Measurements from ENCODE around the gene HSDL1. TPM values are rescaled to one million over a fixed set of nuclear protein-coding genes. Genes with fewer than 3 reads are reported as not detected.

HSDL1 gene
- total RNA-seq, 4 donors from 2014 or later, result 10.1 to 19.2 (median 13.3) TPM

- peaks cover 0 to 13% (median 0%) of the 10 kb centered on the region in 3 donors for H3K4me1 ChIP-seq
- H3K36me3 ChIP-seq, result no peaks in the 10 kb centered on the region
- no peaks in the 10 kb centered on the region for H3K27me3 ChIP-seq
- H3K9me3 ChIP-seq, result no peaks in the 10 kb centered on the region
- no peak for TF ChIP-seq POLR2A (IDR thresholded peaks at IDR 0.05)
- TF ChIP-seq CTCF (IDR thresholded peaks at IDR 0.05), result no peak
- TF ChIP-seq POLR2AphosphoS5 (IDR thresholded peaks at IDR 0.05), result no peak
- WGBS, 2 donors (ENCODE audit: low coverage in 1 of 2), result 57 to 68% methylated on average over 3 to 6 of the region's 6 CpGs
- H3K4me3 ChIP-seq, result no peak overlapping the region
- ATAC-seq, result no peak
- no peak overlapping the region for H3K27ac ChIP-seq
Observed at GRCh38 chr16:84139628-84140258, 5.2 kb downstream of the HSDL1 start.

- H3K4me1 ChIP-seq, result peaks cover 0 to 9% (median 0%) of the 10 kb centered on the region in 3 donors
- no peaks in the 10 kb centered on the region for H3K9me3 ChIP-seq
- H3K27me3 ChIP-seq, result no peaks in the 10 kb centered on the region
- H3K4me3 ChIP-seq, result no peak overlapping the region
- TF ChIP-seq POLR2A (IDR thresholded peaks at IDR 0.05) (no peak), POLR2AphosphoS5 (IDR thresholded peaks at IDR 0.05) (no peak), CTCF (IDR thresholded peaks at IDR 0.05) (no peak), EP300 (IDR thresholded peaks at IDR 0.05) (no peak)
- 70 to 80% methylated on average over 8 to 14 of the region's 14 CpGs for WGBS, 2 donors (ENCODE audit: low coverage in 1 of 2)
- no peak for ATAC-seq
- H3K27ac ChIP-seq, result no peak overlapping the region
- no peaks in the 10 kb centered on the region for H3K36me3 ChIP-seq
Observed at GRCh38 chr16:84138824-84139627, 6.0 kb downstream of the HSDL1 start.

- Histone ChIP-seq H3K4me3 (no peak overlapping the region), H3K4me1 (peaks cover 0 to 4% (median 0%) of the 10 kb centered on the region in 3 donors), H3K27me3 (no peaks in the 10 kb centered on the region), H3K27ac (no peak overlapping the region), H3K9me3 (no peaks in the 10 kb centered on the region), H3K36me3 (no peaks in the 10 kb centered on the region)
- WGBS, 2 donors (ENCODE audit: low coverage in 1 of 2), result 49 to 60% methylated on average over 2 of the region's 2 CpGs
- TF ChIP-seq POLR2AphosphoS5 (IDR thresholded peaks at IDR 0.05) (no peak), POLR2A (IDR thresholded peaks at IDR 0.05) (no peak), EP300 (IDR thresholded peaks at IDR 0.05) (no peak)
- ATAC-seq, result no peak
Observed at GRCh38 chr16:84138500-84138823, 6.5 kb downstream of the HSDL1 start.

- H3K27ac ChIP-seq, result no peak overlapping the region
- WGBS, 2 donors (ENCODE audit: low coverage in 1 of 2), result 89 to 94% methylated on average over 5 to 7 of the region's 7 CpGs
- TF ChIP-seq POLR2A (IDR thresholded peaks at IDR 0.05) (no peak), CTCF (IDR thresholded peaks at IDR 0.05) (no peak), POLR2AphosphoS5 (IDR thresholded peaks at IDR 0.05) (no peak), EP300 (IDR thresholded peaks at IDR 0.05) (no peak)
Observed at GRCh38 chr16:84137769-84138357, 7.1 kb downstream of the HSDL1 start.

GRCh38 chr16:84137287-84137686 lies 7.7 kb downstream of the HSDL1 start:
- H3K4me3 ChIP-seq, result no peak overlapping the region
- TF ChIP-seq POLR2AphosphoS5 (IDR thresholded peaks at IDR 0.05) (no peak), CTCF (IDR thresholded peaks at IDR 0.05) (no peak), EP300 (IDR thresholded peaks at IDR 0.05) (no peak)
- no peaks in the 10 kb centered on the region for H3K9me3 ChIP-seq
- 71 to 81% methylated on average over 3 to 6 of the region's 8 CpGs for WGBS, 2 donors (ENCODE audit: low coverage in 1 of 2)
- no peaks in the 10 kb centered on the region for H3K36me3 ChIP-seq
- H3K27me3 ChIP-seq, result no peaks in the 10 kb centered on the region
- H3K27ac ChIP-seq, result no peak overlapping the region
- no peaks in the 10 kb centered on the region for H3K4me1 ChIP-seq
- no peak for ATAC-seq

More at GRCh38 chr16:84137769-84138357, 7.1 kb downstream of the HSDL1 start:
- no peaks in the 10 kb centered on the region for H3K9me3 ChIP-seq
- H3K27me3 ChIP-seq, result no peaks in the 10 kb centered on the region
- H3K4me1 ChIP-seq, result no peaks in the 10 kb centered on the region
- H3K4me3 ChIP-seq, result no peak overlapping the region
- no peak for ATAC-seq
- no peaks in the 10 kb centered on the region for H3K36me3 ChIP-seq
